ENCODE data around the gene KCNJ10. TPM values are rescaled to one million over a fixed set of nuclear protein-coding genes. Genes with fewer than 3 reads are reported as not detected.

KCNJ10 gene
- total and polyA plus RNA-seq, 2 donors from 2014 or later = 4.9 to 57.6 TPM

DNA sequence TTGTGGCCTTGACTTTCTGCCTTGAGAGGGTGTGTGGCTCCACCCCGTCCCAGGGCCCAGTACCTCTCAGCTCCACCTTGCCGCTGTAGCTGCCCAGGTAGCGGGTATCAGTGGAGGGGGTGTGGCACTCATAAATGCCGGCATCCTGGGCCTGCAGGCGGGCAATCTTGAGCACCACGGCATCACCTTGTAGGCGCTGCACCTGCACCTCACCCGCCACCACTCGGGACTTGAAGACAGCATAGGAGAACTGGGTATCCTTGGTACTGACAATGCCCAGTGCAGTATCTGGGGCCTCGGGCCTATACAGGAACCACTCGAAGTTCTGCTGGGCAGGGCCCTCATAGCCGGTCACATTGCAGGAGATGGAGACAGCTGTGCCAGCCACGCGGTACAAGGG lies 24.8 kb upstream of the KCNJ10 start:
- FAIRE-seq (no peak), DNase-seq (peak in 2 of 5 donors; percentile 43 to 62)
- Histone ChIP-seq H3K4me1 (ENCODE audit: control insufficient read depth in 2 of 3, insufficient read depth in 2 of 3, low read depth in 1 of 3, low read length in 3 of 3) (peaks cover 0 to 24% (median 15%) of the 10 kb centered on the region in 3 donors), H3K36me3 (ENCODE audit: control insufficient read depth in 2 of 3, insufficient read depth in 3 of 3, low read length in 3 of 3) (peaks cover 0 to 10% (median 3%) of the 10 kb centered on the region in 3 donors), H3K9ac (ENCODE audit: low read length in 3 of 3) (no peak overlapping the region), H3K4me3 (ENCODE audit: low read length in 3 of 3) (no peak overlapping the region), H3K9me3 (ENCODE audit: control insufficient read depth in 2 of 3, insufficient read depth in 1 of 3, low read length in 3 of 3) (no peaks in the 10 kb centered on the region), H3K27ac (ENCODE audit: low read depth in 2 of 2, low read length in 2 of 2) (no peak overlapping the region), H3K27me3 (ENCODE audit: control insufficient read depth, insufficient read depth, low read length) (no peaks in the 10 kb centered on the region)
- TF ChIP-seq, protein P1, sequence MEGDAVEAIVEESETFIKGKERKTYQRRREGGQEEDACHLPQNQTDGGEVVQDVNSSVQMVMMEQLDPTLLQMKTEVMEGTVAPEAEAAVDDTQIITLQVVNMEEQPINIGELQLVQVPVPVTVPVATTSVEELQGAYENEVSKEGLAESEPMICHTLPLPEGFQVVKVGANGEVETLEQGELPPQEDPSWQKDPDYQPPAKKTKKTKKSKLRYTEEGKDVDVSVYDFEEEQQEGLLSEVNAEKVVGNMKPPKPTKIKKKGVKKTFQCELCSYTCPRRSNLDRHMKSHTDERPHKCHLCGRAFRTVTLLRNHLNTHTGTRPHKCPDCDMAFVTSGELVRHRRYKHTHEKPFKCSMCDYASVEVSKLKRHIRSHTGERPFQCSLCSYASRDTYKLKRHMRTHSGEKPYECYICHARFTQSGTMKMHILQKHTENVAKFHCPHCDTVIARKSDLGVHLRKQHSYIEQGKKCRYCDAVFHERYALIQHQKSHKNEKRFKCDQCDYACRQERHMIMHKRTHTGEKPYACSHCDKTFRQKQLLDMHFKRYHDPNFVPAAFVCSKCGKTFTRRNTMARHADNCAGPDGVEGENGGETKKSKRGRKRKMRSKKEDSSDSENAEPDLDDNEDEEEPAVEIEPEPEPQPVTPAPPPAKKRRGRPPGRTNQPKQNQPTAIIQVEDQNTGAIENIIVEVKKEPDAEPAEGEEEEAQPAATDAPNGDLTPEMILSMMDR (IDR thresholded peaks at IDR 0.05; ENCODE audit: borderline replicate concordance, extremely low read depth, insufficient read depth) = no peak
- intact Hi-C loops (cut with DNase I) = no loop called here

DNA sequence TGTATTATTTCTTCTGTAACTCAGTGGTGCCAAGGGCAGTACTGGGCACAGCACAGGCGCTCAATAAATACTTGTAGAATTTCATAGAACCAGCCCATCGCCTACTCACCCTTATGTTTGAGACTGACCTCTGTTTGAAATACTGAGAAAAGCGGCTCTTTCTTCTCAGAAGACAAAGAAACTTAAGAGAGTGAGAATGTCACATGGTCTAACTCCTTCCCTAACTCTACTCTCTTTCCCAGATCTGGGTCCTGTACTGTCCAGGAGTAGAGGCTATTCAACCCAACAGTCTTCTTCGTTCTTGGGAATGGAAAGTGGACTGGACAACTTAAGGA lies 24.3 kb upstream of the KCNJ10 start:
- H3K36me3 ChIP-seq (ENCODE audit: control insufficient read depth in 2 of 3, insufficient read depth in 3 of 3, low read length in 3 of 3) = peaks cover 0 to 10% (median 3%) of the 10 kb centered on the region in 3 donors

DNA sequence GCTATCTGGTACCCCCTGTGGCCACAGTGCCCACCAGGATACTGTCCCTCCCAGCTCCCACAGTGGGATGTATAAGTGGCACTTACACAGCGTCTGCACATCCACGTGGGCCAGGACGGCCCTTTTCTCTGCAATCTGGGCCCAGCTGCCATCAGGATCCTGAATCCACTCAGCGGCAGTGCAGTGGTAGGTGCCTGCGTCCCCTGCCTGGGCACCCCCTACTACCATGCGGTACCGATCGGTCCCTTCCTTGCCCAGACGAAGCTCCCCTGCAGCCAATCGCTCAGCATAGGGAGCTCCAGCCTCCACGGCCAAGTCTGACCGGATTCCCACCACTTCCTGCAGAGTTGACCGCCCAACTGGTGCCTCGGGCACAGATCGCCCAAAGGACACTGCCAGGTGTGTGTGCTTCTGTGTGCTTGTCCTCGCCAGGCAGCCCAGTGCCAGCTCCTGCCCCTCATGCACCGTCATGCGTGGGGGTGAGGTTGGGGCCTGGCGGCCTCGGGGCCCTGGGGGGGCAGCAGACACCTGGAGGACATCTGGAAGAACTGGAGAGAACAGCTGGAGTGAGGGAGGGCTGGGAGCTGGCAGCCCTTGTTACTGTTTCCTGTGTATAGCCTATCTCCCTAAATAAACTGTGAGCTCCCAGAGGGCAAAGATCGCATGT lies 23.8 kb upstream of the KCNJ10 start:
- no peak overlapping the region for H3K4me3 ChIP-seq (ENCODE audit: low read length in 3 of 3)
- TF ChIP-seq, protein P1 (IDR thresholded peaks at IDR 0.05; ENCODE audit: borderline replicate concordance, extremely low read depth, insufficient read depth) = no peak
- no peak for FAIRE-seq
- H3K9me3 ChIP-seq (ENCODE audit: control insufficient read depth in 2 of 3, insufficient read depth in 1 of 3, low read length in 3 of 3) = no peaks in the 10 kb centered on the region
- intact Hi-C loops (cut with DNase I) = no loop called here
- H3K27me3 ChIP-seq (ENCODE audit: control insufficient read depth, insufficient read depth, low read length) = no peaks in the 10 kb centered on the region
- DNase-seq = peak in 3 of 5 donors; percentile 16 to 49 (median 40)
- no peak overlapping the region for H3K27ac ChIP-seq (ENCODE audit: low read depth in 2 of 2, low read length in 2 of 2)
- peaks cover 0 to 15% (median 3%) of the 10 kb centered on the region in 3 donors for H3K36me3 ChIP-seq (ENCODE audit: control insufficient read depth in 2 of 3, insufficient read depth in 3 of 3, low read length in 3 of 3)
- H3K4me1 ChIP-seq (ENCODE audit: control insufficient read depth in 2 of 3, insufficient read depth in 2 of 3, low read depth in 1 of 3, low read length in 3 of 3) = peaks cover 0 to 24% (median 15%) of the 10 kb centered on the region in 3 donors
- H3K9ac ChIP-seq (ENCODE audit: low read length in 3 of 3) = no peak overlapping the region

More for the DNA sequence above, 24.3 kb upstream of the KCNJ10 start:
- H3K9me3 ChIP-seq (ENCODE audit: control insufficient read depth in 2 of 3, insufficient read depth in 1 of 3, low read length in 3 of 3) = no peaks in the 10 kb centered on the region
- peaks cover 0 to 24% (median 15%) of the 10 kb centered on the region in 3 donors for H3K4me1 ChIP-seq (ENCODE audit: control insufficient read depth in 2 of 3, insufficient read depth in 2 of 3, low read depth in 1 of 3, low read length in 3 of 3)
- no peak for DNase-seq
- no peak for FAIRE-seq
- TF ChIP-seq, protein P1 (IDR thresholded peaks at IDR 0.05; ENCODE audit: borderline replicate concordance, extremely low read depth, insufficient read depth) = no peak
- H3K27ac ChIP-seq (ENCODE audit: low read depth in 2 of 2, low read length in 2 of 2) = no peak overlapping the region
- H3K9ac ChIP-seq (ENCODE audit: low read length in 3 of 3) = no peak overlapping the region
- intact Hi-C loops (cut with DNase I) = no loop called here
- no peaks in the 10 kb centered on the region for H3K27me3 ChIP-seq (ENCODE audit: control insufficient read depth, insufficient read depth, low read length)
- no peak overlapping the region for H3K4me3 ChIP-seq (ENCODE audit: low read length in 3 of 3)

All from kidney (tissue), 14 donors.